GM10248 (cell line): ENCODE measurements around the gene THAP8.
A peak's percentile ranks its signal among the peaks of the same experiment; 100 is the strongest.

Experiments used
- CTCF ChIA-PET: fragments of 300-600 bp; sonication (Branson Sonifier 250); formaldehyde crosslinking; extraction: SDS; loops from one replicate; lab custom pipeline; 2021; ENCODE audit warnings: antibody characterized with exemption; lab: Yijun Ruan, JAX
- POLR2A ChIA-PET: fragments of 350-650 bp; sonication (Branson Sonifier 250); formaldehyde crosslinking; extraction: SDS; loops from one replicate; lab custom pipeline; 2020; ENCODE audit warnings: antibody characterized with exemption; lab: Yijun Ruan, JAX
- DNase-seq: peaks from one replicate; pipeline ENCODE4 v3.0.0; 2012; ENCODE audit errors: extremely low spot score
- CTCF ChIP-seq: IDR thresholded peaks from 2 replicates; pipeline ENCODE4 v1.5.1; 2012; ENCODE audit warnings: mild to moderate bottlenecking, low read depth; ENCODE audit errors: extremely low read depth, missing control alignments, control extremely low read depth

Gene THAP8

GRCh38 chr19:36060430-36060829, 6.3 kb upstream of the THAP8 start:
- TF ChIP-seq CTCF, result peak; percentile 72
- CTCF ChIA-PET, result interaction anchor here (0.6 to 3.3 kb wide), 22 partner anchors 10 to 465 kb away, joined by 3 to 21 read pairs (median 5); partner anchors contain the start of genes ZNF146 and ZNF565
- POLR2A ChIA-PET, result no interaction called here
- peak; percentile 63 for DNase-seq

GRCh38 chr19:36059180-36059910, 5.3 kb upstream of the THAP8 start:
- ChIA-PET POLR2A (no interaction called here), CTCF (interaction anchor here (0.7 to 3.3 kb wide), 10 partner anchors 8 to 114 kb away, joined by 3 to 15 read pairs (median 6); partner anchors contain the start of genes POLR2I and TBCB)
- no peak for DNase-seq
- TF ChIP-seq CTCF, result no peak

- CTCF ChIA-PET, result interaction anchor here (1.0 to 3.3 kb wide), 7 partner anchors 9 to 115 kb away, joined by 4 to 15 read pairs (median 8); partner anchors contain the start of genes POLR2I and TBCB
- POLR2A ChIA-PET, result no interaction called here
- DNase-seq, result no peak
- no peak for TF ChIP-seq CTCF
Observed at GRCh38 chr19:36058481-36059179, 4.5 kb upstream of the THAP8 start.

- TF ChIP-seq CTCF, result no peak
- ChIA-PET CTCF (interaction anchor here (1.0 kb wide), 1 partner anchor 36 kb away, joined by 3 read pairs; no protein-coding TSS in a partner anchor), POLR2A (interaction anchor here (1.2 kb wide), 1 partner anchor 43 kb away, joined by 4 read pairs; no protein-coding TSS in a partner anchor)
- peak; percentile 98 for DNase-seq
Observed at GRCh38 chr19:36054733-36055686, 925 bp upstream of the THAP8 start, which contains the start of gene WDR62. Gene WDR62 (plus strand): TSS chr19:36054897. CDS start chr19:36054972, 75 bp downstream.

- POLR2A ChIA-PET, result no interaction called here
- CTCF ChIA-PET, result no interaction called here
- no peak for TF ChIP-seq CTCF
Observed at GRCh38 chr19:36051637-36052036, 2.4 kb downstream of the THAP8 start.

GRCh38 chr19:36051236-36051635, 2.8 kb downstream of the THAP8 start:
- peak; percentile 24 for TF ChIP-seq CTCF
- ChIA-PET POLR2A (no interaction called here), CTCF (no interaction called here)
- DNase-seq, result no peak

More at GRCh38 chr19:36051637-36052036, 2.4 kb downstream of the THAP8 start:
- no peak for DNase-seq
